ENCODE results near the gene KIF22.
"Not testable (repeated sequence)": the region's sequence is repeated elsewhere in the genome, so short reads cannot be mapped to it uniquely, and the experiment has no call there.

KIF22 gene

DNA sequence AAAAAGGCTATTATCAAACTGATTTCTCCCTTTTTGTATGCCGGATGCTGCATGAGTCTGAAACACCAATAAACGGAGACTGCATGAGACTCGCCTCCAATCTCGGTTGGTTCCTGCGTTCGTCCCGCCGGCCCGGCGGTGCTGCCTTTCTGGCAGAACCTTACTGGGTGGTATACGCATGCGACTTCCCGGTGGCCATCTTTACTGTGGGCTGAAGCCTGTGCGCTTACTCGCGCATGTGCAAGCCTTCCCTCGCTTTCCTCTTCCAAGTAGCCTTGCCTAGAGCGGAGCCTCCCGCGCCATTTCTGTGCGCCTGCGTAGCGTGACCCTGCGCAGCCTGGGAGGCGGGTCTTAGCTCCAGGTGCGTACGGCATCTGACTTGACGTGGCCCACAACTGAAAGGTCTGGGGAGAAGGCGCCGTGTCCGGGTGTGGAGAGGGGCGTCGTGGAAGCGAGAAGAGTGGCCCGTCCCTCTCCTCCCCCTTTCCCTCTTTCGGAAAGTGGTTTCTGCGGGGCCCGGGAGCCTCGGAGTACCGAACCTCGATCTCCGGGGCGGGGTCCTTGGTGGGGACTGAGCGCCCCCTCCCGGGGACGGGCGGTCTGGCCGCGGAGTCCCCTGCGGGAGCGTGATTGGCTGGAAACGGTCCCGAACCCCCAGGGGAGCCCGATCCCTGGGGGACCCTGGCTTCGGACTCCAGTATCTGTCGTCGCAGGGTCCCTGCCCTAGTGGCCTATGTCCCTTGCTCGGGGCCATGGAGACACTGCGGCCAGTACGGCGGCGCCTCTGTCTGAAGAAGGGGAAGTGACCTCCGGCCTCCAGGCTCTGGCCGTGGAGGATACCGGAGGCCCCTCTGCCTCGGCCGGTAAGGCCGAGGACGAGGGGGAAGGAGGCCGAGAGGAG, 25.5 kb downstream of the KIF22 start, which contains the start of gene PAGR1:
PAGR1 (plus strand) TSS at position 360 of the 901 bp plus-strand sequence; CDS start at position 734, 374 bp downstream.
- DNase-seq: peak; percentile 99

DNA sequence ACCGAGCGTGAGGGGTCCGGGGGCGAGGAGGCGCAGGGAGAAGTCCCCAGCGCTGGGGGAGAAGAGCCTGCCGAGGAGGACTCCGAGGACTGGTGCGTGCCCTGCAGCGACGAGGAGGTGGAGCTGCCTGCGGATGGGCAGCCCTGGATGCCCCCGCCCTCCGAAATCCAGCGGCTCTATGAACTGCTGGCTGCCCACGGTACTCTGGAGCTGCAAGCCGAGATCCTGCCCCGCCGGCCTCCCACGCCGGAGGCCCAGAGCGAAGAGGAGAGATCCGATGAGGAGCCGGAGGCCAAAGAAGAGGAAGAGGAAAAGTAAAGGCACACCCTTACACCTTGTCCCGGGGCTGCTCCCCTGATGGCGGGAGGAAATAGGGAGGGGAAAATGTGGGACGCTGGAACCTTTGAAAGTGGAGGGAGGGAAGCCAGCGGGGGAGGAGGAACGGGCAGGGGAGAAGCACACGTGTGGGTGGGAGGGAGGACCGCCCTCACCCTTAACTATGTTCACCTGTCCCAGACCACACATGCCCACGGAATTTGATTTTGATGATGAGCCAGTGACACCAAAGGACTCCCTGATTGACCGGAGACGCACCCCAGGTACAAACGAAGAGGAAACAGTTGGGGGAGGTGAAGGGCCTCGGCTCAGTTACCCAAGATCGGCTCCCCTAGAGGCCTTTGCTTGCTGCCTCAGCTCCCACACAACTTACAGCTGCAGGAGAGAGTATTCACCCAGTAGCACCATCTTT, 26.3 kb downstream of the KIF22 start:
- peak; percentile 30 for DNase-seq

- no peak for DNase-seq
Observed at GRCh38 chr16:29818082-29818481, 27.5 kb downstream of the KIF22 start.

GRCh38 chr16:29819506-29819905, 29.0 kb downstream of the KIF22 start:
- no peak for DNase-seq

DNA sequence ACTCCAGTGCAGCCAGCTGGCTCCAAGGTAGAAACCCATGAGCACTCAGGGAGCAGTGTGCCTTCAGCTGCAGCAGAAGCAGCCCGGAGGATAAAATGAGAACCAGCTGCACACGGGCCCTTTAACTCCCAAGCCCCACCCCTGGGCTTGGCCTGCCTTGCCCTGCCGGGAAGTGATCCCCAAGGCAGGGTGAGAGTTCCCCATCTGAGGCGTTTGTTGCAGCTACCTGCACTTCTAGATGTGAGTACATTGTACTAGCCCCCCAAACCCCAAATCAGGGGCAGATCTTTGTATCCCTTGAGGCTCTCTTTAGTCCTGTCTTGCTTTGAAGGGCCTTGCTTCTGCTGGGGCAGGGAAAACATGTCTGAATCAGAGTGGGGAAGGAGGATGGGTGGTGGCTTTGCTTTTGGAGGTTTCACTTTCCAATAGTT, 29.7 kb downstream of the KIF22 start, which contains the start of gene MVP:
MVP (plus strand) TSS at position 192 of the 431 bp plus-strand sequence. CDS start 10,088 bp downstream, outside the sequence.
- peak; percentile 39 for DNase-seq

- DNase-seq: no peak
Observed at GRCh38 chr16:29820730-29821642, 30.4 kb downstream of the KIF22 start.

DNA sequence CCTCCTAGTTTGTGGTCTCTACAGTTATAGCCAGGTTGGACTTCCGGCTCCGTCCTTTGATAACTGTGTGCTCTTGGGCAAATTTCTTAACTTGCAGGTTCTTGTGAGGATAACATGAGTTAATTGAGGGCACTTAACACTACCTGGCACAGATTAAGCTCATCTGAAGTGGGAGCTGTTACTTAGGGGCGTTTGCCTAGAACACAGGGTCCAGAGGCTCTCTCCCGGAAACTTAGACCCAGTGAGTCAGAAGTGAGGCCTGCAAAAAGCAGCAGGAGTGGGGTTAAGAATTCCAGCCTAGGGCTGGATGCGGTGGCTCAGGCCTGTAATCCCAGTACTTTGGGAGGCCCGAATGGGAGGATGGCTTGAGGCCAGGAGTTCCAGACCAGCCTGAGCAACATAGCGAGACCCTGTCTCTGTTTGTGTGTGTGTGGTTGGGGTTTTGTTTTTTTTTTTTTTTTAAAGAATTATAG, 31.1 kb downstream of the KIF22 start:
- no peak for DNase-seq

- no peak for DNase-seq
Observed at GRCh38 chr16:29824589-29825144, 34.1 kb downstream of the KIF22 start.

DNA sequence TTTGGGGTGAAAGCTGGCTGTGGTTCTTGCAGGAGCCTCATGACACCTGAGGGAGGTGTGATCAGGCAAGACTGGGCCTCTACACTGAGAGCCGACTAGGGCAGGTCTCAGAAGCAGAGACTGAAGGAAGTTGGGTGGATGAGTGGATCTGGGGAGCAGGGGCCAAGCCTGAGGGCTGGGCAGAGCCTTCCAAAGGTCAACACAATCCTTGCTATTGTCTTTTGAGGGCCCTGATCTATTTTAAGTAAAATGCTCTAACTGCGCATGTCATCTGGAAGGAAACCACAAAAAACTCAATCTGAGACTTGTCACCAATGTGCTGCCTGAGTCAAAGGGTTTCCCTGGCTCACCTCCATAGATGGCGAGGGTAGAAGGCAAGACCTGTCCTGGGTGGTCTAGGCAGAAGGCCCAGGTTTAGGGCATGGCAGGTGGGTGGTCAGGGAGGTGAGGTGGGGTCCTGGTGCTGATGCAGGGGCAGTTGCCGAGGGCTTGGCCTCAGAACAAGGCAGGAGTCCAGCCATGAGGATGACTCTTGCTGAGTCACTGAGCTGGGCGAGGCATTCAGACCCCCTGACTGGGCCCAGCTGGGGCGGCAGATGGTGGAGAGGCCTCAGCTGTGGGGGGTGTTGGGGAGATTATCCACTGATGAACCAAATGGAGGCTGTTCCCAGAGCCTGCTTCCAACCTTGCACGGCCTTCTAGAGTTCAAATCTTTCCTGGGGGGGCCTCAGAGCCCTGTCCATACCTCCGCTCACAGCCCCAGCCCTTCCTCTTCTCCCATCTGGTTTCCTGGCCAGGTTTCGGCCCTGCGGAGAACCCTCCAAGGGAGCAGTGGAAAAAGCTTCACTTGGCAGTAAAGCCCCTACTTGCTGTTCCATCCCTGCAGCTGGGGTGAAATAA, 34.8 kb downstream of the KIF22 start:
- no peak for DNase-seq

DNA sequence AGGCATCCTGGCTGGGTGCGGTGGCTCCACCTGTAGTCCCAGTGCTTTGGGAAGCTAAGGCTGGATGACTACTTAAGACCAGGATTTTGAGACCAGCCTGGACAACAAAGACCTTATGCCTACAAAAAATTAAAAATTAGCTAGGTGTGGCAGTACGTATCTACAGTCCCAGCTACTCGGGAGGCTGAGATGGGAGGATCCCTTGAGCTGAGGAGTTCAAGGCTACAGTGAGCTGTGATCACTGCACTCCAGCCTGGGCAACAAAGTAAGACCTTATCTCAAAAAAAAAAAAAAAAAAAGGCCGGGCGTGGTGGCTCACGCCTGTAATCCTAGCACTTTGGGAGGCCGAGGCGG, 35.8 kb downstream of the KIF22 start:
- DNase-seq: no peak

DNA sequence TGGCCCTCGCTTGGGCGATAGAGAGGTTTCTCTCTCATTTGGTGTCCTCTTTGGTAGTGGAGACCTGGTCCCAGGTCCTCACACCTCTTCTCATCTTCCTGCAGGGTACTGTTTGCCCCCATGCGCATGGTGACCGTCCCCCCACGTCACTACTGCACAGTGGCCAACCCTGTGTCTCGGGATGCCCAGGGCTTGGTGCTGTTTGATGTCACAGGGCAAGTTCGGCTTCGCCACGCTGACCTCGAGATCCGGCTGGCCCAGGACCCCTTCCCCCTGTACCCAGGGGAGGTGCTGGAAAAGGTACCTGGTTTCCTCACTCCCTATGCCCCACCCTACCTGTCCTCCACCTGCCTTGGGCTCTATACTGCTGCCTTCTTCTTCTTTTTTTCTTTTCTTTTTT, 40.2 kb downstream of the KIF22 start:
- no peak for DNase-seq

- DNase-seq: no peak
Observed at GRCh38 chr16:29831490-29831889, 40.9 kb downstream of the KIF22 start.

DNA sequence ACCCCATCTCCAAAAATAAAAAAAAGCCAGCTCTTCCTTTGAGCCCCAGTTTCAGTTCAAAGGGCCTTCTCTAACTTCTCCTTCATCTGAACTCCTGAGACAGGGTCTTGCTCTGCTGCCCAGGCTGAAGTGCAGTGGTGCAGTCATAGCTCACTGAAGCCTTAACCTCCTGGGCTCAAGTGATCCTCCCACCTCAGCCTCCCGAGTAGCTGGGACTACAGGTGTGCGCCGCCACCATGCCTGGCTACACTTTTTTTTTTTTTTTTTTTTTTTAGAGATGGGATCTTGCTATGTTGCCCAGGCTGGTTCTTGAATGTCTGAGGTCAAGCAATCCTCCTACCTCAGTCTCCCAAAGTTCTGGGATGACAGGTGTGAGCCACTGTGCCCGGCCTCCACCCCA, 42.7 kb downstream of the KIF22 start:
- not testable (repeated sequence) for DNase-seq

- no peak for DNase-seq
Observed at GRCh38 chr16:29834079-29834478, 43.5 kb downstream of the KIF22 start.

GRCh38 chr16:29835926-29836325, 45.4 kb downstream of the KIF22 start:
- no peak for DNase-seq

- no peak for DNase-seq
Observed at GRCh38 chr16:29836623-29837022, 46.1 kb downstream of the KIF22 start.

DNA sequence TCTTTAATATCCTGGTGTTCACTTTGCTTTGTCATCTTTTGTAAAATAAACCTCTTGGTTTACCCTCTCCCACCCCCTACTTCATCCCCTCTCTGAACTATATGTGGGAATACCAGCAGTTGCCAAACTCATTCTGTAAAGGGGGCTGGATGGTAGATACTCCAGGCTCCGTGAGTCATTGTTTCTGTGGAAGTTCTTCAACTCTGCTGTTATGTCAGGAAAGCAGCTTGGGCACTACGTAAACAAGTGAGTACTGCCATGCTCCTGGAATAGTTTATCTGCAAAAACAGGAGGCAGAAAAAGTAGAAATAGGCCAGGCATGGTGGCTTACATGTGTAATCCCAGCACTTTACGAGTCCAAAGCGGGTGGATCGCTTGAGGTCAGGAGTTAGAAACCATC, 47.3 kb downstream of the KIF22 start:
- no peak for DNase-seq

GRCh38 chr16:29839822-29840221, 49.3 kb downstream of the KIF22 start:
- DNase-seq: no peak

GRCh38 chr16:29840240-29840639, 49.7 kb downstream of the KIF22 start:
- no peak for DNase-seq

- no peak for DNase-seq
Observed at GRCh38 chr16:29841631-29842030, 51.1 kb downstream of the KIF22 start.

DNA sequence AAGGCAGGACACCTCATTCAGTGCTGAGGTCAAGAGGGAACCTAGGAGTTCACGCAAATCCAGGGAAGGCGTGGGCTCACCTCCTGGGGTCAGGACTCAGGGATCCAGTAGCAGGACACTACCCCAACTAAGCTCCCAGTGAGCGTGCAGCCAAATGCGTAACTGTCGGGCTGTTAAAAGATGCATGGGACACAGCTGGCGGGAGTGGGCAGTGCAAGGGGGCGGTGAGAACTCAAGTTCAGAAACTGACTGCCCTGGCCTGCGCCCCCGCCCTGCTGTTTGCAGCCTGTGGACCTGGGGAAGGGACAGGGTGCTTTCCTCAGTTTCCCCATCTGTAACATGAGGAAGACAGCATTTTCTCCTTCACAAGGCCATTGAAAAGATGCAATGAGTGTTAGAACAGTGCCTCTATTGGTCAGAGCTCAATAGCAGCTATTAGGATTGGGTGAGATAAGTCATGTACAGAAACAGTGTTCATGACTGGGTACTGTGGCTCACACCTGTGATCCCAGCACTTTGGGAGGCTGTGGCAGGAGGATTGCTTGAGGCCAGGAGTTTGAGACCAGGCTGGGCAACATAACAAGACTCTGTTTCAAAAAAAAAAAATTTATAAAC, 52.3 kb downstream of the KIF22 start:
- DNase-seq: no peak
